ENCODE data around the gene STK32A.

DNA sequence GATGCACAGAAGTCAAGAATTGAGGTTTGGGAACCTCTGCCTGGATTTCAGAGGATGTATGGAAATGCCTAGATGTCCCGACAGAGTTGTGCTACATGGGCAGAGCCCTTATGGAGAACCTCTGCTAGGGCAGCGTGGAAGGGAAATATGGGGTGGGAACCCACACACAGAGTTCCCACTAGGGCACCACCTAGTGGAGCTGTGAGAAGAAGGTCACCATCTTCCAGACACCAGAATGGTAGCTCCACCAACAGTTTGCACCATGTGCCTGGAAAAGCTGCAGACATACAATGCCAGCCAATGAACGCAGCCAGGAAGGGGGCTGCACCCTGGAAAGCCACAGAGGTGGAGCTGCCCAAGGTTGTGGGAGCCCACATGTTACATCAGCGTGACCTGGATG is 104.5 kb downstream of the STK32A start:
- no peak for TF ChIP-seq POLR2A (IDR thresholded peaks at IDR 0.05)
- TF ChIP-seq CTCF (IDR thresholded peaks at IDR 0.05) = no peak
